Measurements from ENCODE around the gene CREB1.
"Not testable (repeated sequence)": the region's sequence is repeated elsewhere in the genome, so short reads cannot be mapped to it uniquely, and the experiment has no call there.

CREB1 gene

GRCh38 chr2:207529330-207530159 is at the start of gene CREB1:
Gene CREB1 (plus strand): TSS chr2:207529962. CDS start chr2:207555636, 25,674 bp downstream.
- DNase-seq, result peak; percentile 97

GRCh38 chr2:207480521-207481040 is 49.2 kb upstream of the CREB1 start:
- no peak for DNase-seq

DNA sequence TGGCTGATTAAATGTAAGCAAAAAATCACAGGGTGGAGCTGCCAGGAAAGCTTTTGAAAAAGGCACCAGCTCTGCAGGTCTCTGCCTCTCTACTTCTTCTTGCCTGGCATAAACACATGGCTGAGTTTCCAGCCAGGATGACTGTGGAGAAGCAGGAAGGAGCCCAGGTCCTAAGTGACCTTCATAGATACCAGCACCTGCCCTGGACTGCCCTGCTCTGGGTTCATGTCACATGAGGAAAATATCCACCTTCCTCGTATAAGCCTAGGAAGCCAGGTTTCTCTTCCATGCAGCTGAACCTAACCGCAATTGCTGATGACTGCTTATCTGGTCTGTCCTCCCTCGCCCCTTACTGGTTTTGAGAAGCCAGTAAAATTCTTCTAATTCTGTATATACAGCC is 47.8 kb upstream of the CREB1 start:
- DNase-seq, result no peak

DNA sequence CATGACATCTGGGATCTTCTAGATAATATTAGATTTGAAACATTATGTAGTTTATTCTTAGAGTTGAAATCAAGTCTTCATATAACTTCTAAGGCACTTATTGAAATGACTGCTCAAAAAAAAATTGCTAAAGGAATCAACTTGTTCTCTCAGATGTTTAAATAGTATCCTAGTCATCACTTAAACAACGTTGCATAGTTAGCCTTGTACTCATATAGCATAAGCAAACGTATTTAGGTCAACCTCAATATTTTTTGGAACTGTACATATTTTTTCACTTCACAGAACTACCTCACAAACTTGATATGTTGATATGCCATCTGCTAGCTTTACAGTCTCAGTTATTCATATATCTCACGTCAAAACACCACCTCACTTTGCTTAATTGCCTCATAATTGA is 47.1 kb upstream of the CREB1 start:
- DNase-seq, result no peak

DNA sequence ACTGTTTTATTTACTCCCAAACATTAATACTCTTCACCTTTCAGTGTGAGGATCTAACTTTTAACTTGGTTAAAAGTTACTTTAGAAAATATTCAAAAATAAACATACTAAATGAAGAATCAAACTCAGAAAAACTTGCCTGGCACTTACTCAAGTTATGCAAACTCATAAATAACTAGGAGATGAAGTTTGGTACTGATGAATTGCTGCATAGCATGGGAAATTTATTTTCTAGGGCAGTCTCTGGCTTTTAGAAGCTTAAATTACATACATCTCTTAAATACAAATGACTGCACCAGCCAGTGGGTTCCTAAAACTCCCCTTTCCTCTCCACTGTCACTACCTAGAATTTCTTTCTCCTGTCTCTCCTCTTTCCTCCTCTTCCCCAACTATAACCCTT is 46.7 kb upstream of the CREB1 start:
- DNase-seq, result no peak

GRCh38 chr2:207483477-207483876 is 46.3 kb upstream of the CREB1 start:
- no peak for DNase-seq

DNA sequence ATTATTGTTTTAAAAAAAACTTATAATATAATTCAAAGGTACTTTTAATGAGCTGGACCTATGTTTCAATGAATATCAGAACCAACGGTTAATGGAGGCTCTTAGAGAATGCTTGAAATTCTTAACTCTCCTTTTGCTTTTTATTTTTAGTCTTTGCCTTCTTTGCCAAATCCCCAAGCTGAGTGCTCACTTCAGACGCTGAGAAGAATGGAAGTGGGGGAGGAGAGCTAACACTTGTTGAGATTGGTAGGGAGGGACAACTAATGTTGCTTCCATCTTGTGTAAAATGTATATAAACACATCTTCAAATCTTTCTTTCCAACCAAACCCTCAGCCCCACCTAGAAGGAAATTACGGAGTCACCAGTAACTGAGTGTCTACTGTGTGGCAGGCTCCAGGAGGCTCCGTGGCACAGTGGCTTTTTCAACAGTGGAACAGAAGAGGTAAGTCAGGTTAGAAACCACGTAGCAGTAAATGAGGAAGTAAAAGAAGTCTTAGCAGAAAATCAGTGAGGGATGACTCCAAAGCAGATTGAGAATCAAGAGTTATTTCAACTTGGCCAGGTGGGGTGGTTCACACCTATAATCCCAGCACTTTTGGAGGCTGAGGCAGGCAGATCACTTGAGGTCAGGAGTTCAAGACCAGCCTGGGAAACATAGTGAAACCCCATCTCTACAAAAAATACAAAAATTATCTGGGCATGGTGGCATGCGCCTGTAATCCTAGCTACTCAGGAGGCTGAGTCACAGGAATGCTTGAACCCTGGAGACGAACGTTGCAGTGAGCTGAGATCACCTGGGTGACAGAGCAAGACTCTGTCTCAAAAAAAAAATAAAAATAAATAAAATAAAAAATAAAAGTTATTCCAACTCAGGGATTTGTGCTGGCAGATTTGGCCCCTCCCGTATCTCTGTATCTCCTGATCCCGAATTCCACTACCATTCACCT is 45.0 kb upstream of the CREB1 start:
- no peak for DNase-seq

GRCh38 chr2:207487650-207488311 is 42.0 kb upstream of the CREB1 start:
- no peak for DNase-seq

DNA sequence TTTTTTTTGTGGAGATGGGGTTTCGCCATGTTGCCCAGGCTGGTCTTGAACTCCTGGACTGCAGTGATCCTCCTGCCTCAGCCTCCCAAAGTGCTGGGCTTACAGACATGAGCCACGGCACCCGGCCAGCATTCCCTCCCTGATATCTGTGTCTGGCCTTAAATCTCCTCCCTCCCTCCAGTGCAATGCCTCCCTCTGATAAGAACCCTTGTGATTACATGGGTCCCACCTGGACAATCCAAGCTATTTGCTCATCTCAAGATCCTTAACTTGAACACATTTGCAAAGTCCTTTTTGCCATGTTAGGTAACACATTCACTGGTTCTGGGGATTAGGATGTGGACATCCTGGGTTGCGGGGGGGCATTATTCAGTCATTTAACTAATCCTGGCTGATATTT is 40.5 kb upstream of the CREB1 start:
- DNase-seq, result no peak

GRCh38 chr2:207490441-207490840 is 39.3 kb upstream of the CREB1 start:
- no peak for DNase-seq

DNA sequence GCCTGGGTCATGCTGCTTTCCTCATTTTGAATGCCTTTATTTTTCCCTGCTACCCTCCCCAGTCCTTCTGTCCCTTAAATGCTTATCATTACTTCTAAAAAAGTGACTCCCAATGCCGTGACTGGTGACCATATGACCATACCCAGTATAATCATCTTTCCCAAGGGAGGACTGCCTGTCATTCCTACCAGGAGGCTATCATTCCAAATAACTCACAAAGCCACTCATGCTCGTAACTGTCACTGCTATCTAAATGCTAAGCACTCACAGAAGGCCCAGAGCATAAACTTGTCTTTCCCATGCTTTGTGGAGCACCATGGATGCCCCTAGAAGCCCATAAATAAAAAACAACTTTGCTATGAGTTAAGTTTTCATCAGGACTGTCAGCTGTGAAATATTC is 38.7 kb upstream of the CREB1 start:
- no peak for DNase-seq

- DNase-seq, result no peak
Measured at GRCh38 chr2:207491956-207492355, 37.8 kb upstream of the CREB1 start.

DNA sequence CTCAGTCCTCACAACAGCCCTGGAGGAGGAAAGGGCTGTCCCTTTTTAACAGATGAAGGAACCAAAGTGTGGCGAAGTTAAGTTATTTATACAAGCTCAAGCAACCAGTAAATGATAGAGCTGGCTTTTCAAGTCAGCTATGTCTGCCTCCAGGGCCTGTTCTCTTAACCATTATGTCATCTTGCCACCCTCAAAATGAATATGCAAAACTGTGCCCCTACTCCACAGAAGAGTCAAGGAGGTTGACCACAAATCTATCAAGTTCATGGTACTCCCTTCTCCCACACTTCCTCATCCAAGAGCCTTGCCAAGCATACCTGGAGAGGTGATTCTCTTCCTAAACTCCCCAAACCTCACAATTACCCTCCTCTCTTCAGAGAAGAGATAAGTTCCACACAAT is 37.3 kb upstream of the CREB1 start:
- no peak for DNase-seq

- no peak for DNase-seq
Measured at GRCh38 chr2:207494137-207494536, 35.6 kb upstream of the CREB1 start.

DNA sequence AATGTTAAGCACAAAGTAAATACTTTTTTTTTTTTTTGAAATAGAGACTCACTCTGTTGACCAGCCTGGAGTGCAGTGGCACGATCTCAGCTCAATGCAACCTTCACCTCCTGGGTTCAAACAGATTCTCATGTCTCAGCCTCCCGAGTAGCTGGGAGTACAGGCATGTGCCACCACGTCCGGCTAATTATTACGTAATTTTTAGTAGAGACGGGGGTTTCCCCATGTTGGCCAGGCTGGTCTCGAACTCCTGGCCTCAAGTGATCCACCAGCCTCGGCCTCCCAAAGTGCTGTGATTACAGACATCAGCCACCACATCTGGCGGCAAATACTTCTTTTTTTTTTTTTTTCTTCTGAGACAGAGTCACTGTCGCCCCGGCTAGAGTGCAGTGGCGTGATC is 32.8 kb upstream of the CREB1 start:
- DNase-seq, result not testable (repeated sequence)

- DNase-seq, result no peak
Measured at GRCh38 chr2:207497596-207497995, 32.2 kb upstream of the CREB1 start.

DNA sequence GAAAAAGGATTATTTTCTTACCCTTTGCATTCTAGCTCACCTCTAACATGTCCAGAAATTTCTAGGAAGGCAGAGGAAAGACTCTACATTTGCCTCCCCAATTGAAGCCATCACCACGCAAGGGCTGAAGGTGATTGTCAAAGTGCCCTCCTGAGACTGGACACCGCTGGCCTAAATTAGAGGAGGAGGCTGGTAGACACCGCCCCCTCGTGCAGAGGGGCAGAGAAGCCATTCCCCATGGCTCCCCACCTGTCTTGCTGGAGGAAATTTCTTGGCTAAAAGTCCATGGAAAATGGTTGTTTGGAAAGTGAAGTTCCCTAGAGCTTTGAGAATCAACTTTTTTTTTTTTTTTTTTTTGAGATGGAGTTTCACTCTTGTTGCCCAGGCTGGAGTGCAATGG is 31.3 kb upstream of the CREB1 start:
- no peak for DNase-seq

GRCh38 chr2:207499114-207499513 is 30.6 kb upstream of the CREB1 start:
- DNase-seq, result no peak

DNA sequence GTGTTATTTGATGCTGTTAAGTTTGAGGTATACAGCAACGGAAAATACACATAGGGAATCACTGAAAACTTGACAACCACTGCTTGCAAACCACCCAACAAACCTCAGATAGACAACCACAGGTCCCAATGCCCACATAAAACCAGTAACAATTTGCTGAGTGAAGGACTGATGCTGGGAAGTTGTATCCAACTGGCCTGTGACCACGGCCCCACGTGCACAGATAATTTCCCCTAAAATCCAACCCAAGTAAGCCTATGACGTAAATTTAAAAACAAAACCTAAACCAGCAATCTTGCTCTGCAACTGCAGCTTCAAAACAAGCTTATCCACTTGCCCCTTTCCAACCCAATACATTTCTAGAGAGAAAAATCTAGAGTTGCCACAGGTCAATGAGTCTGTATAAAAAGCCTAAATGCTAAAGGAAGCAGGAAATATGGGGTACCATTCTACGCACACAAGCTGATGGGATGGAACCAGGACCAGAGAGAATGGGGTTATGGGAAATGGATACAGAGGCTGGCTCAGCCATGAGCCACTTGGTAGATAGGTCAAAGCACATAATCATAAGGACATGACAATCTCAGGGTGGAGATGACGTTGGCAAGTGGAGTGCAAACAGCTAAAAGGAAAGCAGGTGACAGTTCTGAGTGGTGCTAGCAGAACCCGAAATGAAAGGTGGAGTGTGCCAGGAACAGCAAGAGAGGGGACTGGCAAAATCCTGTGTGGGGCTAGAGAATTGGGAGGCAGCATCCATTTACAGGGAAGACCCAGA is 27.8 kb upstream of the CREB1 start:
- DNase-seq, result no peak

DNA sequence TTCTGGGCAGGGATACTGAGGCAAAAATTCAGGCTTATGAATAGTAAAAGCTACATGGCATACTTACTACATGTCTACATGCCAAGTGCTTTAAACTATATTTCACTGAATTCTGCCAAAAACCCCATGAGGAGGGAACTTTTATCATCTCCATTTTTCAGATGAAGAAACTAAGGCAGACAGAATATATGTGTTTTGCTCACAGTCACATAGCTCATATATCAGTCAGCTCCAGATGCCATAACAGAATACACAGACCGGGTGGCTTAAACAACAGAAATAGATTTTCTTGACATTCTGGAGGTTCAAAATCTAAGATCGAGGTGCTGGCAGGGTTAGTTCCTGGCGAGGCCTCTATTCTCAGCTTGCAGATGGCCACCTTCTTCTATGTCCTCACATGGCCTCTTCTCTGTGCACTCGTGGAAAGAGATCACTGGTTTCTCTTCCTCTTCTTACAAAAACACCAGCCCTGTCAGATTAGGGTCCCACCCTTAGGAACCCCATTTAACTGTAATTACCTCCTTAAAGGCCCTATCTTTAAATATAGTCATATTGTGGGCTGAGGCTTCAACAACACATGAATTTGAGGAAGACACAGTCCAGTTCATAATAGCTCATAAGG is 27.1 kb upstream of the CREB1 start:
- DNase-seq, result no peak

DNA sequence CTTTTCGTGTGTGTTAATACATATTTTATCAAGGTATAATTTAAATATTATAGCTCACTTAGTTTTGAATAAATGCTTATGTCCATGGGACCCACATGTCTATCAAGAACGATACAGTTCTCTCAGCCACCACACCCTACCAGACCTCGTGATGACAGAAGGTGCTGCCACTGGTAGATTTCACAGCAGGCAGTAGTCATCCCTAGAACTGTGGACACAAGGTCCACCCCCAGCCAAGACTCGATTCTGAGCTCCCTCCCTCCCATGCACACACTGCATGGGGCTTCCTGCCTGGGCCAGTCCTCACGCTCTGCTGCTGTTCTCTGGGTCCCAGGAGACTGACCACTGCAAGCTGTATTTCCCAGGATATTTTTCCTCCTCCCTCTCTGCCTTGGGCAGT is 26.5 kb upstream of the CREB1 start:
- DNase-seq, result no peak
